CD8-positive, alpha-beta memory T cell (primary cell): ENCODE data around the gene SPIRE2. TPM values are rescaled to one million over a fixed set of nuclear protein-coding genes. Genes with fewer than 3 reads are reported as not detected.
A peak's percentile ranks its signal among the peaks of the same experiment; 100 is the strongest.
"Not testable (repeated sequence)": the region's sequence is repeated elsewhere in the genome, so short reads cannot be mapped to it uniquely, and the experiment has no call there.

ENCODE experiments used
- CTCF ChIA-PET: fragments of 350-600 bp; sonication (Branson Sonifier 250); formaldehyde crosslinking; loops from one replicate; lab custom pipeline; 2021; ENCODE audit warnings: antibody characterized with exemption; lab: Charles Lee
- POLR2A ChIA-PET: fragments of 350-600 bp; sonication (Branson Sonifier 250); formaldehyde crosslinking; loops from one replicate; lab custom pipeline; 2021; ENCODE audit warnings: antibody characterized with exemption; lab: Charles Lee
- DNase-seq, 5 donors: peaks; one replicate each; pipeline versions ENCODE4 v3.0.0 to v3.0.0-alpha.2; 2020 to 2022; ENCODE audit warnings: mixed read lengths in 1 of 5
- H3K27ac ChIP-seq: one replicate; pipeline ENCODE4 v1.7.0; 2013; ENCODE audit warnings: low read depth, mild to moderate bottlenecking, low read length, moderate library complexity
- H3K27me3 ChIP-seq: 2 replicates; pipeline ENCODE4 v1.7.0; 2013; ENCODE audit warnings: low read length, mild to moderate bottlenecking; ENCODE audit not compliant: insufficient read depth, poor library complexity, severe bottlenecking
- H3K36me3 ChIP-seq: 2 replicates; pipeline ENCODE4 v1.7.0; 2013; ENCODE audit warnings: mild to moderate bottlenecking, low read length, moderate library complexity; ENCODE audit not compliant: insufficient read depth
- H3K4me1 ChIP-seq: 2 replicates; pipeline ENCODE4 v1.7.0; 2013; ENCODE audit warnings: mild to moderate bottlenecking, low read length, moderate library complexity; ENCODE audit not compliant: insufficient read depth
- H3K4me3 ChIP-seq: 2 replicates; pipeline ENCODE4 v1.7.0; 2013; ENCODE audit warnings: mild to moderate bottlenecking, low read length
- H3K9me3 ChIP-seq: 2 replicates; pipeline ENCODE4 v1.7.0; 2013; ENCODE audit warnings: mild to moderate bottlenecking, low read length
- H3K27ac Mint-ChIP-seq, 8 donors: one replicate each; pipeline ENCODE4 v1.8.0; 2020 to 2021; ENCODE audit warnings: mixed read lengths in 8 of 8, mild to moderate bottlenecking in 6 of 8, inconsistent platforms in 3 of 8, moderate library complexity in 3 of 8
- H3K27me3 Mint-ChIP-seq, 2 donors: one replicate each; pipeline ENCODE4 v1.8.0; 2020 to 2021; ENCODE audit warnings: mixed read lengths in 2 of 2, mild to moderate bottlenecking in 1 of 2, moderate library complexity in 1 of 2
- H3K36me3 Mint-ChIP-seq, 3 donors: one replicate each; pipeline ENCODE4 v1.8.0; 2020 to 2021; ENCODE audit warnings: mixed read lengths in 3 of 3, inconsistent platforms in 1 of 3, mild to moderate bottlenecking in 1 of 3
- H3K4me1 Mint-ChIP-seq, 3 donors: one replicate each; pipeline ENCODE4 v1.8.0; 2020 to 2021; ENCODE audit warnings: mixed read lengths in 3 of 3, inconsistent platforms in 1 of 3, mild to moderate bottlenecking in 1 of 3
- H3K4me3 Mint-ChIP-seq, 7 donors: one replicate each; pipeline ENCODE4 v1.8.0; 2020 to 2021; ENCODE audit warnings: mixed read lengths in 7 of 7, mild to moderate bottlenecking in 6 of 7, moderate library complexity in 4 of 7, inconsistent platforms in 2 of 7
- H3K9me3 Mint-ChIP-seq, 5 donors: one replicate each; pipeline ENCODE4 v1.8.0; 2020 to 2022; ENCODE audit warnings: mixed read lengths in 5 of 5, mild to moderate bottlenecking in 3 of 5, moderate library complexity in 2 of 5, inconsistent platforms in 1 of 5
- polyA plus RNA-seq: library from polyadenylated mRNA; unstranded; fragments of 300-500 nt; fragmentation: Illumina TruSeq; gene quantifications from one replicate; pipeline ENCODE4 v1.2.3, GENCODE V29; 2021
- total RNA-seq, 2 experiments: library from RNA; stranded (reverse); gene quantifications; one replicate each; pipeline ENCODE4 v1.2.3, GENCODE V29; 2021

SPIRE2 gene
- total and polyA plus RNA-seq, 3 experiments from 2014 or later, result 0.18 to 1.4 (median 0.37) TPM

DNA sequence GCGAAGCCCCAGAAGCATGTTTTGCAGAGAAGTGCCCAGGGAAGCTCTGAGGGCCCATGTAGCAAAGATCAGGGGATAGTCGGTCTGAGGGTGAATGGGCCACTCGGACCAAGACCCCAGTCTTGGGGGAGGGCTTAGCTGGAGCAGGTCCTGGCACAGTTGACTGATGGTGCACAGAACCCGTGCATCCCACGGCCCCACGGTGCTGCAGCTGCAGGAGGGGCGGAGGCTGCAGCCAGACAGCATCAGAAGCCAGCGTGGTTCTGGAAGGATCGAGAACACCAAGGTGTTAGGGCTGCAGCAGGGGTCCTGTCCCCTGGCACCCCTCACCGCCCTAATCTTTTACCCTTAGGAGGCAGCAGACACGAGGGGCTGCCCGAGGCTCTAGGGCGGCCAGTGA is 83.9 kb downstream of the SPIRE2 start:
- Histone ChIP-seq H3K9me3 (no peaks in the 10 kb centered on the region), H3K4me1 (peaks cover 11% of the 10 kb centered on the region), H3K36me3 (peaks cover 4% of the 10 kb centered on the region), H3K4me3 (no peak overlapping the region), H3K27ac (no peak overlapping the region), H3K27me3 (no peaks in the 10 kb centered on the region)
- Mint-ChIP-seq H3K27ac (peak overlapping the region in 1 of 8 donors; percentile 42), H3K36me3 (peaks cover 0 to 30% (median 2%) of the 10 kb centered on the region in 3 donors), H3K4me3 (no peak overlapping the region), H3K4me1 (peaks cover 1 to 21% (median 10%) of the 10 kb centered on the region in 3 donors), H3K9me3 (no peaks in the 10 kb centered on the region), H3K27me3 (no peaks in the 10 kb centered on the region)
- ChIA-PET POLR2A (no interaction called here), CTCF (interaction anchor here (1.0 to 3.9 kb wide), 3 partner anchors 24 to 206 kb away, joined by 3 to 16 read pairs (median 14); no protein-coding TSS in a partner anchor)
- DNase-seq, result no peak

DNA sequence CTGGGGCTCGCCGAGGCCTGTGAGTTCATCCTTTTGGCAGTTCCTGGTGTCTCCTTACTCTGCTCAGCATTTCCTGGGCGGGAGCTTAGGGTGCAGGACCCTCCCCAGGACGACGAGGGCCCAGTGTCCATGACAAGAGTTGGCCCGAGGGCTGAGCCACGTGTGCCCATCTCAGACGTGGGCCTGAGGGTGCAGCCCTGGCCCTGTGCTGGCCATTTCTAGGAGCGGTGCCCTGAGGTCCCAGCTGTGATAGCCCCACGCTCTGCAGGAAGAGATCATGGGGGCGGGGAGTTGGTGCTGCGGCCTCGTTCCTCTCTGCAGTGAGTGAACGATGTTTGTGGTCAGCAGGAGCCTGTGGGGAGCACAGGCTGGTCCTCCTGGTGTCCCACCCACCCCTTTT is 84.4 kb downstream of the SPIRE2 start:
- H3K9me3 Mint-ChIP-seq, result no peaks in the 10 kb centered on the region
- Histone ChIP-seq H3K27me3 (no peaks in the 10 kb centered on the region), H3K27ac (no peak overlapping the region), H3K9me3 (no peaks in the 10 kb centered on the region), H3K4me3 (no peak overlapping the region), H3K4me1 (peaks cover 16% of the 10 kb centered on the region), H3K36me3 (peaks cover 4% of the 10 kb centered on the region)
- CTCF ChIA-PET, result interaction anchor here (1.0 to 3.9 kb wide), 2 partner anchors 25 to 52 kb away, joined by 3 to 16 read pairs; no protein-coding TSS in a partner anchor
- no peak for DNase-seq
- no peak overlapping the region for H3K27ac Mint-ChIP-seq
- H3K4me3 Mint-ChIP-seq, result no peak overlapping the region
- POLR2A ChIA-PET, result no interaction called here
- H3K36me3 Mint-ChIP-seq, result peaks cover 0 to 30% (median 2%) of the 10 kb centered on the region in 3 donors
- H3K27me3 Mint-ChIP-seq, result peaks cover 0 to 2% of the 10 kb centered on the region in 2 donors
- H3K4me1 Mint-ChIP-seq, result peaks cover 6 to 26% (median 12%) of the 10 kb centered on the region in 3 donors

DNA sequence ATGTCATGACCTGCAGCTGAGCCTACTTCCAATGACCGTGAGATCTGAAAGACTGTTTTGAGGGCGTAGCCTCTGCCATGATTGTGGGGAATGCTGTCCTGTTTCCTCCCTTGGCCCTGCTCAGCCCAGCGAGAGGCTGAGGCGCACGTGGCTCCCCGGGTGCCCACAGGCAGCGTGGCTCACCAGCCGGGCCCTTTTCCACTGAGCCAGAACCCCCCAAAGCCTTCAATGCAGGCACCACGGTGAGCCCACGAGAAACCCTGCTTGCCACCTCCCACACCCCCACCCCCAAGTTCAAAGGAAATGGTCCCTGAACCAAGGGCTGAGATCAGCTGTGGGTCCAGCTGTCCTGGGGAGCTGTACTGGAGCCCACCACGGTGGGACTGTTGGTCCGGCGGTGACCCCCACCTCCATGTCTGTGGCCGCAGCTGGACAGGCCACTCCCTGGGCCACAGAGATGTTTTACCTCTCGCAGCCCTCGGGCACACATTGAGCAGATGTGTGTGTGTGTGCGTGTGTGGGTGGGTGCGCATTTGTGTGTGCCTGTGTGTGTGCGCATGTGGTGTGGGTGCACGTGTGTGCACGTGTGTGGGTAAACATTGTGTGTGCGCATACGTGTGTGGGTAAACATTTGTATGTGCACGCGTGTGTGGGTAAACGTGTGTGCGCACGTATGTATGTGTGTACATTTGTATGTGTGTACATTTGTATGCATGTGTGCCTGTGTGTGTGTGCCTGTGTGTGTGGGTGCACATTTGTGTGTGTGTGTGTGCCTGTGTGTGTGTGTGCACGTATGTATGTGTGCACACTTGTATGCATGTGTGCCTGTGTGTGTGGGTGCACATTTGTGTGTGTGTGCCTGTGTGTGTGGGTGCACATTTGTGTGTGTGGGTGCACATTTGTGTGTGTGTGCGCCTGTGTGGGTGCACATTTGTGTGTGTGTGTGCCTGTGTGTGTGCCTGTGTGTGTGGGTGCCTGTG is 85.4 kb downstream of the SPIRE2 start:
- peak overlapping the region in 2 of 8 donors; percentile 48 to 54 for H3K27ac Mint-ChIP-seq
- H3K4me1 Mint-ChIP-seq, result peaks cover 9 to 36% (median 17%) of the 10 kb centered on the region in 3 donors
- POLR2A ChIA-PET, result no interaction called here
- H3K9me3 ChIP-seq, result no peaks in the 10 kb centered on the region
- H3K4me3 Mint-ChIP-seq, result no peak overlapping the region
- H3K36me3 ChIP-seq, result peaks cover 4% of the 10 kb centered on the region
- DNase-seq, result no peak
- H3K27me3 ChIP-seq, result no peaks in the 10 kb centered on the region
- H3K36me3 Mint-ChIP-seq, result peaks cover 0 to 29% (median 2%) of the 10 kb centered on the region in 3 donors
- H3K4me1 ChIP-seq, result peaks cover 27% of the 10 kb centered on the region
- H3K27ac ChIP-seq, result no peak overlapping the region
- peaks cover 0 to 5% of the 10 kb centered on the region in 2 donors for H3K27me3 Mint-ChIP-seq
- CTCF ChIA-PET, result interaction anchor here (3.9 kb wide), 1 partner anchor 54 kb away, joined by 16 read pairs; no protein-coding TSS in a partner anchor
- H3K4me3 ChIP-seq, result no peak overlapping the region
- H3K9me3 Mint-ChIP-seq, result peaks cover 0 to 2% (median 0%) of the 10 kb centered on the region in 5 donors

DNA sequence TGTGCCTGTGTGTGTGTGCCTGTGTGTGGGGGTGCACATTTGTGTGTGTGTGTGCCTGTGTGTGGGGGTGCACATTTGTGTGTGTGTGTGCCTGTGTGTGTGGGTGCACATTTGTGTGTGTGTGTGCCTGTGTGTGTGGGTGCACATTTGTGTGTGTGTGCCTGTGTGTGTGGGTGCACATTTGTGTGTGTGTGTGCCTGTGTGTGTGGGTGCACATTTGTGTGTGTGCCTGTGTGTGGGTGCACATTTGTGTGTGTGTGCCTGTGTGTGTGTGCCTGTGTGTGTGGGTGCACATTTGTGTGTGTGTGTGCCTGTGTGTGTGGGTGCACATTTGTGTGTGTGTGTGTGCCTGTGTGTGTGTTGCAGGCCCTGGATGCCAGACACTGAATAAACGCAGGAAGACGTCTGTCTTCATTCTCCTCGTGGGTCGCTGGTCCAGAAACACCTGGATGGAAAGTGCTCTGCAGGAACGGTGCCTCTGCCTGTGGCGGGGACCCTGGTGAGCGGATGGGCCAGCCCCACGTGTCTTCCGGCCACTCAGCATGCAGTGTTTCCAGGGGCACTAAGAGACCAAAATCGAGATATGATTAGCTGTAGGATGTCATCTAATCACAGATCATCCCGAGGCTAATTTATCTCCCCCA is 86.5 kb downstream of the SPIRE2 start:
- DNase-seq, H3K4me3 ChIP-seq, H3K36me3 ChIP-seq, H3K9me3 Mint-ChIP-seq, H3K27ac ChIP-seq, H3K9me3 ChIP-seq, H3K27me3 ChIP-seq, POLR2A ChIA-PET: not testable (repeated sequence)
- CTCF ChIA-PET, result interaction anchor here (1.0 kb wide), 1 partner anchor 129 kb away, joined by 3 read pairs; no protein-coding TSS in a partner anchor
- H3K4me1 Mint-ChIP-seq, result peaks cover 11 to 45% (median 20%) of the 10 kb centered on the region in 3 donors
- H3K27me3 Mint-ChIP-seq, result peaks cover 5 to 13% of the 10 kb centered on the region in 2 donors
- H3K4me3 Mint-ChIP-seq, result peak overlapping the region in 1 of 7 donors; percentile 48
- peaks cover 0 to 21% (median 2%) of the 10 kb centered on the region in 3 donors for H3K36me3 Mint-ChIP-seq
- peaks cover 36% of the 10 kb centered on the region for H3K4me1 ChIP-seq
- H3K27ac Mint-ChIP-seq, result peak overlapping the region in 1 of 8 donors; percentile 47

DNA sequence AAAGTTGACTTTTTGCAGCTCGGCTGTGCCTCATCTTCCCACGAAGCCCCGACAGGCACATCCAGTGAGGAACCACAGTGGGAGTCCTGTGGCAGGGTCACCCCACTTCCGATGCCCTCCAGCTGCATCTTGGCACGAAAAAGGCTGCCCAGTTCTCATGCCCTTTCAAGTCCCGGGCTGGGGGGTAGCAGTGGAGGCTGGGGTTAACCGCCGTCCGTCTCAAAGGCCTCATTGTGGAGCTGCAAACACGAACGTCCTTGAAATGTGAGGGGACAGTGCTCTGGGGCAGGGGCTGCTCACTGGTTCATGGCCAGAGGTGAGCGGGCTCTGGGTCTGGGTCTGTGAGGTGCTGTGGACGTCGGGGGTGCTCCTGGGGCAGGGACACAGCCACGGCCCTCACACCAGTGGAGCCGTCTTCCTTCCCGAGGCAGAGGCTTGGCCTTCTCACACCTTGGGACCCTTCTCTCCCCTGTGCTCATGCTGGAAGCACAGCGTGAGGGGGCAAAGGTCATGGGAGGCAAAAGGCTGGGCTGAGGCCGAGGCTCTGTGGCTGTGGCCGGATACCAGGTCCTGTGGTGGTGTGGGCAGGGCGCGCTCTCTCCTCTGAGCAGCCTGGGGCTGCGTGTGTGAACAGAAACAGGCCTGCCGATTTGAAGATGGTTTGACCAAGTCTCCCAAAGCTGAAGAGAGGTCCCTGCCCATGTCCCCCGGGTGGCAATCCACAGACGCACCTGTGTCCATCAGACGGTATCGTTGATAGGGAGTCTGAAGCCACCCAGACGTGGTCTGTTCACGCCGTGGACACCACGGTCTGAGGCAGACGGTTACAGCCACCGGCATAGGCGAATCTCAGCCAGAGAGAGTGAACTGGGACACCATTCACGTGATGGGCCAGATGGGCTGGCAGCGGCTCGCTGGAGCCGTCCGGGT is 87.3 kb downstream of the SPIRE2 start:
- POLR2A ChIA-PET, result interaction anchor here (0.6 kb wide), 1 partner anchor 42 kb away, joined by 3 read pairs; the partner anchor contains the start of gene TCF25
- H3K9me3 Mint-ChIP-seq, result peaks cover 0 to 4% (median 0%) of the 10 kb centered on the region in 5 donors
- no peaks in the 10 kb centered on the region for H3K9me3 ChIP-seq
- no peaks in the 10 kb centered on the region for H3K27me3 ChIP-seq
- CTCF ChIA-PET, result interaction anchor here (1.0 kb wide), 1 partner anchor 130 kb away, joined by 3 read pairs; no protein-coding TSS in a partner anchor
- peaks cover 18 to 44% (median 22%) of the 10 kb centered on the region in 3 donors for H3K4me1 Mint-ChIP-seq
- no peak for DNase-seq
- no peak overlapping the region for H3K4me3 ChIP-seq
- peaks cover 11 to 17% of the 10 kb centered on the region in 2 donors for H3K27me3 Mint-ChIP-seq
- H3K27ac ChIP-seq, result no peak overlapping the region
- peak overlapping the region in 1 of 7 donors; percentile 70 for H3K4me3 Mint-ChIP-seq
- H3K4me1 ChIP-seq, result peaks cover 39% of the 10 kb centered on the region
- peak overlapping the region in 2 of 8 donors; percentile 38 to 83 for H3K27ac Mint-ChIP-seq
- H3K36me3 ChIP-seq, result peaks cover 3% of the 10 kb centered on the region
- peaks cover 0 to 14% (median under 1%) of the 10 kb centered on the region in 3 donors for H3K36me3 Mint-ChIP-seq

DNA sequence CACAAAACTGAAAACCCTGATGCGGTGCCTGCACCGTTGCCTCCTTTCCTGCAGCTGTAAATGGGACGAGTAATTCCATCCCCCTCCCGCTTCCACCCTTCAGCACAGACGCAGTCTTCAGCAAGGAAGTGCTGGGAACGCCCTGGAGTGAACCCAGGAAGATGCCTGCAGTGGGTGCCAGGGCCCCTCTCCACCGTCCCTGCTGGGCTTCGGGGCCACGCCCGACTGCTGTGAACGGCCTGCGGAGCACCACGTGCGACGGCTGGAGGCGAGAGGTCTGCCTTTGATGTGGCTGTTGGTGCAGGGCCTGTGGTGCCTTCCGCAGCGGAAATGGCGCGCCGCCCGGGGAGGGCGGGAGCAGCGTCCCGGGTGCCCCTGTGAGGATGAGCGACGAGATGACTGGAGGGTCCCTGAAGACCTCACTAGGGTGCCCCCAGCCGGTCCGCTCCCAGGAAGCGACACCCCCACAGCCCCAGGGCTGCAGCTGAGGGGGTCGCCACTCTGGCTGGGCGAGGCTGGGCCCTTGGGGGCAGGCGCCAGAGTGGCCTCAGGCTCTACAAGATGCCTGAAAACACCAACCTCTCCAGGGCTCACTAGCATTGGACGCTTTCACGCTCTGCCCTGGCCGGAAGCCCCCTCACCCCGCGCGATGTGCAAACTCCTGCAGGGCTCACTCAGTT is 89.6 kb downstream of the SPIRE2 start:
- H3K9me3 ChIP-seq, result no peaks in the 10 kb centered on the region
- Mint-ChIP-seq H3K4me1 (peaks cover 32 to 66% (median 34%) of the 10 kb centered on the region in 3 donors), H3K27ac (peak overlapping the region in 5 of 8 donors; percentile 37 to 85 (median 72)), H3K36me3 (peaks cover 0 to 4% (median 0%) of the 10 kb centered on the region in 3 donors), H3K27me3 (peaks cover 17 to 28% of the 10 kb centered on the region in 2 donors), H3K9me3 (peaks cover 0 to 4% (median 0%) of the 10 kb centered on the region in 5 donors), H3K4me3 (peak overlapping the region; percentile 67 to 87 (median 77))
- peak overlapping the region; percentile 64 for H3K27ac ChIP-seq
- peak overlapping the region; percentile 63 for H3K4me3 ChIP-seq
- peak; percentile 64 to 88 (median 80) for DNase-seq
- POLR2A ChIA-PET, result interaction anchor here (1.3 kb wide), 2 partner anchors 8 to 10 kb away, joined by 3 to 6 read pairs; no protein-coding TSS in a partner anchor
- CTCF ChIA-PET, result interaction anchor here (0.9 to 2.0 kb wide), 4 partner anchors 7 to 218 kb away, joined by 3 to 12 read pairs (median 5); no protein-coding TSS in a partner anchor
- H3K27me3 ChIP-seq, result peaks cover 6% of the 10 kb centered on the region
- peaks cover 56% of the 10 kb centered on the region for H3K4me1 ChIP-seq
- H3K36me3 ChIP-seq, result no peaks in the 10 kb centered on the region
